ENCODE results near the gene TSC2.

Gene TSC2

GRCh38 chr16:2040787-2041522, 6.8 kb upstream of the TSC2 start:
- TF ChIP-seq CTCF (IDR thresholded peaks at IDR 0.05; ENCODE audit: control insufficient read depth, extremely low read depth, insufficient read depth): no peak

GRCh38 chr16:2042171-2042985, 5.4 kb upstream of the TSC2 start:
- H3K4me3 ChIP-seq (ENCODE audit: low read depth, low read length): no peak overlapping the region
- TF ChIP-seq CTCF (IDR thresholded peaks at IDR 0.05; ENCODE audit: control insufficient read depth, extremely low read depth, insufficient read depth): no peak
- DNase-seq (ENCODE audit: low read depth): no peak

More at GRCh38 chr16:2040787-2041522, 6.8 kb upstream of the TSC2 start:
- DNase-seq (ENCODE audit: low read depth): no peak
- H3K4me3 ChIP-seq (ENCODE audit: low read depth, low read length): no peak overlapping the region

DNA sequence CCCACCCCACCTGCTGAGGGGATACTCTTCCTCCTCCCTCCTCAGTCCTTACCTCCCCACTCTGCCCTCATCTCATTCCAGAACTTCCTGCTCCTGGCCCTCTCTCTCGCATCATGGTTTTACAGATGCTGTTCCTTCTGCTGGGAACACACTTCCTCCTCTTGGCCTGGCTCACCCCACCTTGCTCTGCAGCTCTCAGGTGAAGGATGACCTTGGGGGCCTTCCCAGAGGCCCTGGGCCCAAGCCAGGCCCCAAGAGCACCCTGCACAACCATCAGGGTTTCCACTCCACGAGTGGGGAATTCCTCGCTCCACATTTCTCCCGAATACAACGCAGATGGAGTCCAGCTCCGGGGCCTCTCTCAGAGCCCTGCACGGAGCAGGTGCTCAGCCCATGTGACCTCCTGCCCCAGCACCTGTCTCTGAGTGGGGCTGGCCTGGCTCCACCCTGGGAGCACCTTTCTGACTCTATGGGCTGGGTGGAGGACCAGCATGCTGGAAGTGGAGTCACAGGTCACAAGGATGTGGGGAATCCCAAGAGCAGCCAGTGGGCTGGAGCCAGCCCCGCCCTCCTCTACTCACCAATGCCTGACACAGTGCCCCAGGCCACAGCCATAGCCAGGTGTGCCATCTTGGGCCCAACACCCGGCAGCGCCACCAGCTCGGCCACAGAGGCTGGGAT, 4.7 kb upstream of the TSC2 start:
- no peak overlapping the region for H3K4me3 ChIP-seq (ENCODE audit: low read depth, low read length)
- no peak for TF ChIP-seq CTCF (IDR thresholded peaks at IDR 0.05; ENCODE audit: control insufficient read depth, extremely low read depth, insufficient read depth)
- DNase-seq (ENCODE audit: low read depth): no peak

DNA sequence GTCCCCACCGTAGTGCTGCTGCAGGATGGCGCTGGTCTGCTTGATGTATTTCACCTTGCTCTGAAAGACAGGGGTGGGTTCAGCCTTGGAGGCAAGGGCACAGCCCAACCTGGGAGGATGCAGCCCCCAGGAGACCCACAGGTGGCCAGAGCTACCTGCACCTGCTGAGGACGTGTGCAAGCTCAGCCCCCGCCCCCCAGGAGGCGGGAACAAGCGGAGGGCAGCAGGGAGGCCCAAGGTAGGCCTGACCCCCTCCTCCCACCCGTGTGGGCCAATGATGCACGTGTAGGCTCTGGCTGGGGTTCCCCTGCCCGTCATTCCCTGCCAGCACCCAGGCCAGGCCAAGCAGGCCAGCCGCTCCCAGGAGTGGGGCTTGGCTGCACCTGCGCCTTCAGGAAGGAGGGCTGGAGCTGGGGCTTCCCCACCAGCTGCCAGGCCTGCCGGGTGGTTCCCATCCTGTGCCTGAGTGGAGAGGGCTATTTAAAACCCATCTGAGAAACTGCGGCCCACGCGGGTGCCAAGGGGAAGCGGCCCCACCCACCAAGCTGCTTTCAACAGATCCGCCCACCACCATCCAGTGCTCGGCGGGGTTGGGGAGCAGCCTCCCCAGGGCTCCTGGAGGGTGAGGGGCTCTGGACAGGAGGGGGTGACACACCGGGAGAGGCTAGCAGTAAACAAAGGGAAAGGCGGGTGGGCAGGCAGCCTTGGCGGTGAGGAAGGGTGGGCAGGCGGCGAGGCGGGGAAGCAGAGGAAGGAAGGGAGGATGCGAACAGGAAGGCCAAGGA, 3.9 kb upstream of the TSC2 start:
- H3K4me3 ChIP-seq (ENCODE audit: low read depth, low read length): no peak overlapping the region
- TF ChIP-seq CTCF (IDR thresholded peaks at IDR 0.05; ENCODE audit: control insufficient read depth, extremely low read depth, insufficient read depth): no peak
- no peak for DNase-seq (ENCODE audit: low read depth)

- no peak for TF ChIP-seq CTCF (IDR thresholded peaks at IDR 0.05; ENCODE audit: control insufficient read depth, extremely low read depth, insufficient read depth)
- no peak for DNase-seq (ENCODE audit: low read depth)
Measured at GRCh38 chr16:2044541-2044940, 3.2 kb upstream of the TSC2 start.

More at GRCh38 chr16:2044541-2044940, 3.2 kb upstream of the TSC2 start:
- H3K4me3 ChIP-seq (ENCODE audit: low read depth, low read length): no peak overlapping the region
